ENCODE results near the gene CLCN6. TPM values are rescaled to one million over a fixed set of nuclear protein-coding genes. Genes with fewer than 3 reads are reported as not detected.

The CLCN6 gene
- total RNA-seq, 5 donors from 2014 or later (not counting 1 experiment from before 2014, with no cell fraction given) = 17.3 to 23.0 (median 21.3) TPM

GRCh38 chr1:11770011-11770410, 36.0 kb upstream of the CLCN6 start:
- Mint-ChIP-seq H3K4me3 (no peak overlapping the region), H3K27me3 (peaks cover 0 to 4% of the 10 kb centered on the region in 2 donors), H3K9me3 (no peaks in the 10 kb centered on the region), H3K27ac (no peak overlapping the region), H3K4me1 (no peaks in the 10 kb centered on the region), H3K36me3 (no peaks in the 10 kb centered on the region)
- Histone ChIP-seq H3K36me3 (ENCODE audit: control insufficient read depth in 2 of 2, extremely low read depth in 1 of 2, insufficient read depth in 1 of 2, low read length in 1 of 2) (no peaks in the 10 kb centered on the region), H3K4me1 (ENCODE audit: control insufficient read depth in 1 of 2, extremely low read depth in 1 of 2, insufficient read depth in 2 of 2, low read length in 2 of 2) (no peaks in the 10 kb centered on the region), H3K9me3 (no peaks in the 10 kb centered on the region), H3K27ac (ENCODE audit: low read length) (no peak overlapping the region), H3K4me3 (ENCODE audit: control insufficient read depth in 1 of 2, extremely low read depth in 1 of 2, low read length in 1 of 2) (no peak overlapping the region), H3K27me3 (replicated peaks in 1 of 2; ENCODE audit: control insufficient read depth in 2 of 2, extremely low read depth in 1 of 2, insufficient read depth in 2 of 2, low read length in 1 of 2) (peaks cover 0 to 33% of the 10 kb centered on the region in 2 experiments)
- ChIA-PET POLR2A (no interaction called here), CTCF (no interaction called here)
- ATAC-seq (replicated peaks in 1 of 4) (no peak), DNase-seq (no peak)

- ATAC-seq (replicated peaks in 1 of 4) (no peak), DNase-seq (no peak)
- H3K36me3 Mint-ChIP-seq = no peaks in the 10 kb centered on the region
- POLR2A ChIA-PET = interaction anchor here in 1 of 2 donors (0.7 kb wide), 1 partner anchor 33 kb away, joined by 3 read pairs; no protein-coding TSS in a partner anchor
- 68% methylated on average over 8 of the region's 11 CpGs for WGBS (ENCODE audit: insufficient coverage)
- no peaks in the 10 kb centered on the region for H3K36me3 ChIP-seq (ENCODE audit: control insufficient read depth in 2 of 2, extremely low read depth in 1 of 2, insufficient read depth in 1 of 2, low read length in 1 of 2)
- no peaks in the 10 kb centered on the region for H3K9me3 ChIP-seq
- no peaks in the 10 kb centered on the region for H3K9me3 Mint-ChIP-seq
- no peak overlapping the region for H3K27ac ChIP-seq (ENCODE audit: low read length)
- no peak overlapping the region for H3K27ac Mint-ChIP-seq
- peaks cover 0 to 18% of the 10 kb centered on the region in 2 experiments for H3K27me3 ChIP-seq (replicated peaks in 1 of 2; ENCODE audit: control insufficient read depth in 2 of 2, extremely low read depth in 1 of 2, insufficient read depth in 2 of 2, low read length in 1 of 2)
- CTCF ChIA-PET = interaction anchor here in 1 of 2 donors (0.6 kb wide), 1 partner anchor 475 kb away, joined by 3 read pairs; no protein-coding TSS in a partner anchor
- H3K4me1 Mint-ChIP-seq = no peaks in the 10 kb centered on the region
- H3K4me1 ChIP-seq (ENCODE audit: control insufficient read depth in 1 of 2, extremely low read depth in 1 of 2, insufficient read depth in 2 of 2, low read length in 2 of 2) = no peaks in the 10 kb centered on the region
- peaks cover 0 to 4% of the 10 kb centered on the region in 2 donors for H3K27me3 Mint-ChIP-seq
- H3K4me3 ChIP-seq (ENCODE audit: control insufficient read depth in 1 of 2, extremely low read depth in 1 of 2, low read length in 1 of 2) = no peak overlapping the region
- H3K4me3 Mint-ChIP-seq = no peak overlapping the region
Observed at GRCh38 chr1:11771481-11772043, 34.4 kb upstream of the CLCN6 start.

- Mint-ChIP-seq H3K27ac (no peak overlapping the region), H3K9me3 (no peaks in the 10 kb centered on the region), H3K4me1 (no peaks in the 10 kb centered on the region), H3K4me3 (no peak overlapping the region), H3K27me3 (peaks cover 0 to 4% of the 10 kb centered on the region in 2 donors), H3K36me3 (no peaks in the 10 kb centered on the region)
- no peak for DNase-seq
- Histone ChIP-seq H3K36me3 (ENCODE audit: control insufficient read depth in 2 of 2, extremely low read depth in 1 of 2, insufficient read depth in 1 of 2, low read length in 1 of 2) (no peaks in the 10 kb centered on the region), H3K9me3 (no peaks in the 10 kb centered on the region), H3K27ac (ENCODE audit: low read length) (no peak overlapping the region), H3K27me3 (replicated peaks in 1 of 2; ENCODE audit: control insufficient read depth in 2 of 2, extremely low read depth in 1 of 2, insufficient read depth in 2 of 2, low read length in 1 of 2) (peaks cover 0 to 14% of the 10 kb centered on the region in 2 experiments), H3K4me3 (ENCODE audit: control insufficient read depth in 1 of 2, extremely low read depth in 1 of 2, low read length in 1 of 2) (no peak overlapping the region), H3K4me1 (ENCODE audit: control insufficient read depth in 1 of 2, extremely low read depth in 1 of 2, insufficient read depth in 2 of 2, low read length in 2 of 2) (no peaks in the 10 kb centered on the region)
- ChIA-PET CTCF (interaction anchor here in 1 of 2 donors (0.6 kb wide), 1 partner anchor 476 kb away, joined by 3 read pairs; no protein-coding TSS in a partner anchor), POLR2A (interaction anchor here in 1 of 2 donors (0.5 kb wide), 1 partner anchor 677 kb away, joined by 5 read pairs; no protein-coding TSS in a partner anchor)
- no peak for ATAC-seq (replicated peaks in 1 of 4)
- WGBS (ENCODE audit: insufficient coverage) = 67% methylated on average over 1 of the region's 5 CpGs
Observed at GRCh38 chr1:11772458-11772857, 33.5 kb upstream of the CLCN6 start.

GRCh38 chr1:11774753-11775152, 31.2 kb upstream of the CLCN6 start:
- no peak overlapping the region for H3K4me3 ChIP-seq (ENCODE audit: control insufficient read depth in 1 of 2, extremely low read depth in 1 of 2, low read length in 1 of 2)
- ChIA-PET CTCF (no interaction called here), POLR2A (no interaction called here)
- H3K4me1 ChIP-seq (ENCODE audit: control insufficient read depth in 1 of 2, extremely low read depth in 1 of 2, insufficient read depth in 2 of 2, low read length in 2 of 2) = no peaks in the 10 kb centered on the region
- peaks cover 0 to 4% of the 10 kb centered on the region in 2 donors for H3K27me3 Mint-ChIP-seq
- no peak overlapping the region for H3K27ac Mint-ChIP-seq
- WGBS (ENCODE audit: insufficient coverage) = 82% methylated on average over 3 of the region's 9 CpGs
- H3K27ac ChIP-seq (ENCODE audit: low read length) = no peak overlapping the region
- H3K4me3 Mint-ChIP-seq = no peak overlapping the region
- H3K27me3 ChIP-seq (replicated peaks in 1 of 2; ENCODE audit: control insufficient read depth in 2 of 2, extremely low read depth in 1 of 2, insufficient read depth in 2 of 2, low read length in 1 of 2) = peaks cover 0 to 14% of the 10 kb centered on the region in 2 experiments
- no peak for ATAC-seq (replicated peaks in 1 of 4)
- H3K4me1 Mint-ChIP-seq = no peaks in the 10 kb centered on the region
- H3K36me3 ChIP-seq (ENCODE audit: control insufficient read depth in 2 of 2, extremely low read depth in 1 of 2, insufficient read depth in 1 of 2, low read length in 1 of 2) = no peaks in the 10 kb centered on the region
- H3K9me3 ChIP-seq = no peaks in the 10 kb centered on the region
- DNase-seq = no peak
- no peaks in the 10 kb centered on the region for H3K9me3 Mint-ChIP-seq
- H3K36me3 Mint-ChIP-seq = no peaks in the 10 kb centered on the region

GRCh38 chr1:11777658-11778322, 28.2 kb upstream of the CLCN6 start:
- Mint-ChIP-seq H3K4me1 (no peaks in the 10 kb centered on the region), H3K27ac (no peak overlapping the region), H3K27me3 (peaks cover 0 to 4% of the 10 kb centered on the region in 2 donors), H3K4me3 (no peak overlapping the region), H3K36me3 (no peaks in the 10 kb centered on the region), H3K9me3 (no peaks in the 10 kb centered on the region)
- no peaks in the 10 kb centered on the region for H3K36me3 ChIP-seq (ENCODE audit: control insufficient read depth in 2 of 2, extremely low read depth in 1 of 2, insufficient read depth in 1 of 2, low read length in 1 of 2)
- 94% methylated on average over 8 of the region's 8 CpGs for WGBS (ENCODE audit: insufficient coverage)
- H3K4me3 ChIP-seq (ENCODE audit: control insufficient read depth in 1 of 2, extremely low read depth in 1 of 2, low read length in 1 of 2) = no peak overlapping the region
- DNase-seq (no peak), ATAC-seq (replicated peaks in 1 of 4) (no peak)
- H3K9me3 ChIP-seq = no peaks in the 10 kb centered on the region
- peaks cover 0 to 6% of the 10 kb centered on the region in 2 experiments for H3K27me3 ChIP-seq (replicated peaks in 1 of 2; ENCODE audit: control insufficient read depth in 2 of 2, extremely low read depth in 1 of 2, insufficient read depth in 2 of 2, low read length in 1 of 2)
- H3K4me1 ChIP-seq (ENCODE audit: control insufficient read depth in 1 of 2, extremely low read depth in 1 of 2, insufficient read depth in 2 of 2, low read length in 2 of 2) = no peaks in the 10 kb centered on the region
- ChIA-PET CTCF (interaction anchor here (0.6 to 0.7 kb wide), 3 partner anchors 135 to 689 kb away, joined by 3 to 9 read pairs (median 3); no protein-coding TSS in a partner anchor), POLR2A (no interaction called here)
- no peak overlapping the region for H3K27ac ChIP-seq (ENCODE audit: low read length)

- Histone ChIP-seq H3K27ac (ENCODE audit: low read length) (no peak overlapping the region), H3K27me3 (replicated peaks in 1 of 2; ENCODE audit: control insufficient read depth in 2 of 2, extremely low read depth in 1 of 2, insufficient read depth in 2 of 2, low read length in 1 of 2) (peaks cover 0 to 6% of the 10 kb centered on the region in 2 experiments), H3K4me1 (ENCODE audit: control insufficient read depth in 1 of 2, extremely low read depth in 1 of 2, insufficient read depth in 2 of 2, low read length in 2 of 2) (no peaks in the 10 kb centered on the region), H3K4me3 (ENCODE audit: control insufficient read depth in 1 of 2, extremely low read depth in 1 of 2, low read length in 1 of 2) (no peak overlapping the region), H3K36me3 (ENCODE audit: control insufficient read depth in 2 of 2, extremely low read depth in 1 of 2, insufficient read depth in 1 of 2, low read length in 1 of 2) (no peaks in the 10 kb centered on the region), H3K9me3 (no peaks in the 10 kb centered on the region)
- Mint-ChIP-seq H3K36me3 (no peaks in the 10 kb centered on the region), H3K4me3 (no peak overlapping the region), H3K9me3 (no peaks in the 10 kb centered on the region), H3K27me3 (peaks cover 0 to 4% of the 10 kb centered on the region in 2 donors), H3K4me1 (peaks cover 0 to 2% (median 0%) of the 10 kb centered on the region in 3 donors), H3K27ac (no peak overlapping the region)
- WGBS (ENCODE audit: insufficient coverage) = 93% methylated on average over 9 of the region's 9 CpGs
- ATAC-seq (replicated peaks in 1 of 4) = no peak
- ChIA-PET POLR2A (no interaction called here), CTCF (interaction anchor here (0.6 to 0.7 kb wide), 3 partner anchors 136 to 690 kb away, joined by 3 to 9 read pairs (median 3); no protein-coding TSS in a partner anchor)
- DNase-seq = no peak
Observed at GRCh38 chr1:11778336-11778735, 27.7 kb upstream of the CLCN6 start.
